Lung (tissue), 12 donors: ENCODE measurements around the gene AXDND1. TPM values are rescaled to one million over a fixed set of nuclear protein-coding genes. Genes with fewer than 3 reads are reported as not detected.
A peak's percentile ranks its signal among the peaks of the same experiment; 100 is the strongest.

Experiments used
- ATAC-seq: fragments of 200-7000 bp; cut with Tn5 transposase; one replicate; pipeline ENCODE4 v1.9.1; 2020; ENCODE audit warnings: moderate number of reproducible peaks; ENCODE audit not compliant: insufficient read depth, low FRiP score
- DNase-seq, 3 donors: peaks; one replicate each; pipeline ENCODE4 v3.0.0-alpha.2; 2013 to 2017
- H3K27ac ChIP-seq, 2 donors: one replicate each; pipeline ENCODE4 v1.5.1; 2013; ENCODE audit warnings: mild to moderate bottlenecking in 2 of 2, moderate library complexity in 2 of 2, control low read depth in 1 of 2, inconsistent platforms in 1 of 2, low read depth in 1 of 2, low read length in 1 of 2
- H3K27me3 ChIP-seq, 3 donors: one replicate each; pipeline ENCODE4 v1.5.1; 2013; ENCODE audit warnings: low read length in 2 of 3; ENCODE audit not compliant: control insufficient read depth in 3 of 3, insufficient read depth in 3 of 3
- H3K36me3 ChIP-seq, 4 donors: one replicate each; pipeline ENCODE4 v1.5.1; 2013; ENCODE audit warnings: low read length in 4 of 4, mild to moderate bottlenecking in 1 of 4, moderate library complexity in 1 of 4; ENCODE audit not compliant: control insufficient read depth in 4 of 4, insufficient read depth in 4 of 4
- H3K4me1 ChIP-seq, 5 donors: one replicate each; pipeline ENCODE4 v1.5.1; 2013; ENCODE audit warnings: low read length in 5 of 5, mild to moderate bottlenecking in 2 of 5, moderate library complexity in 1 of 5; ENCODE audit not compliant: control insufficient read depth in 5 of 5, insufficient read depth in 5 of 5
- H3K4me3 ChIP-seq: one replicate; pipeline ENCODE4 v1.5.1; 2013; ENCODE audit warnings: mild to moderate bottlenecking, control low read depth, moderate library complexity
- H3K9ac ChIP-seq, 2 donors: one replicate each; pipeline ENCODE4 v1.5.1; 2013; ENCODE audit warnings: low read length in 2 of 2, control low read depth in 1 of 2; ENCODE audit not compliant: insufficient read depth in 1 of 2
- H3K9me3 ChIP-seq, 4 donors: one replicate each; pipeline ENCODE4 v1.5.1; 2013; ENCODE audit warnings: low read length in 3 of 4, mild to moderate bottlenecking in 1 of 4, moderate library complexity in 1 of 4; ENCODE audit not compliant: control insufficient read depth in 4 of 4, insufficient read depth in 3 of 4
- CTCF ChIP-seq: IDR thresholded peaks from 2 replicates; pipeline ENCODE4 v1.5.1; 2012; ENCODE audit warnings: mild to moderate bottlenecking; ENCODE audit errors: control extremely low read depth, extremely low read depth
- WGBS, 2 donors: extraction: QIAGEN DNeasy Blood & Tissue Kit; methylation state at CpG; one replicate each; pipeline ENCODE4 v1.1.7; 2013; 5-methylcytosine and 5-hydroxymethylcytosine counted together
- polyA plus RNA-seq, 2 donors: library from polyadenylated mRNA; stranded (reverse); fragments of 200-250 nt; gene quantifications; one replicate each; pipeline ENCODE4 v1.2.1, GENCODE V29; 2013
- total RNA-seq, 2 donors: library from RNA; depleted of rRNA in 1 of 2; stranded (reverse); fragments of >200 nt in 1 of 2; gene quantifications; one replicate each; pipeline ENCODE4 v1.2.1, GENCODE V29; 2014 to 2021
- donor health status: control.
- donor health status: control.
- donor health status: Bipolar disorder and iron deficiency.
- donor health status: healthy.
- donor health status: DM: yes; HTN: yes; CAD: no.

The AXDND1 gene
- total and polyA plus RNA-seq, 4 donors = 0.10 to 2.7 (median 0.42) TPM

GRCh38 chr1:179548666-179549367 lies 183.0 kb downstream of the AXDND1 start:
- no peak for TF ChIP-seq CTCF
- ATAC-seq = no peak
- 55 to 69% methylated on average over 3 of the region's 3 CpGs for WGBS, 2 donors

GRCh38 chr1:179549368-179549700 lies 183.6 kb downstream of the AXDND1 start:
- Histone ChIP-seq H3K9ac (no peak overlapping the region), H3K27ac (no peak overlapping the region), H3K27me3 (no peaks in the 10 kb centered on the region), H3K4me3 (no peak overlapping the region), H3K9me3 (no peaks in the 10 kb centered on the region), H3K4me1 (peaks cover 0 to 4% (median 0%) of the 10 kb centered on the region in 5 donors), H3K36me3 (no peaks in the 10 kb centered on the region)
- DNase-seq = no peak
- 78 to 86% methylated on average over 2 of the region's 2 CpGs for WGBS, 2 donors
- ATAC-seq = no peak
- no peak for TF ChIP-seq CTCF

More at GRCh38 chr1:179548666-179549367, 183.0 kb downstream of the AXDND1 start:
- Histone ChIP-seq H3K4me1 (peaks cover 0 to 4% (median 0%) of the 10 kb centered on the region in 5 donors), H3K27ac (no peak overlapping the region), H3K9me3 (no peaks in the 10 kb centered on the region), H3K27me3 (no peaks in the 10 kb centered on the region), H3K9ac (no peak overlapping the region), H3K36me3 (no peaks in the 10 kb centered on the region), H3K4me3 (no peak overlapping the region)
- peak in 1 of 3 donors; percentile 7 for DNase-seq

- H3K36me3 ChIP-seq = no peaks in the 10 kb centered on the region
- no peak overlapping the region for H3K9ac ChIP-seq
- 57 to 61% methylated on average over 9 of the region's 9 CpGs for WGBS, 2 donors
- H3K4me3 ChIP-seq = no peak overlapping the region
- no peak for ATAC-seq
- H3K27me3 ChIP-seq = no peaks in the 10 kb centered on the region
- H3K9me3 ChIP-seq = no peaks in the 10 kb centered on the region
- no peak for DNase-seq
- no peak overlapping the region for H3K27ac ChIP-seq
- no peaks in the 10 kb centered on the region for H3K4me1 ChIP-seq
- TF ChIP-seq CTCF = no peak
These were observed 185.2 kb downstream of the AXDND1 start for GRCh38 chr1:179550746-179551682.
